Dedifferentiated amniotic fluid mesenchymal stem cell (primary cell): ENCODE results near the gene GNG8.

Experiments
- DNase-seq: peaks from one replicate; pipeline ENCODE4 v3.0.0-alpha.2; 2016; ENCODE audit errors: extremely low spot score

GNG8 gene

GRCh38 chr19:46635920-46636761 is at the start of gene GNG8:
TSS of gene GNG8 (minus strand) at chr19:46636202. CDS start at chr19:46634682, 1,520 bp downstream.
- no peak for DNase-seq

- DNase-seq = no peak
Measured at GRCh38 chr19:46685189-46685588, 49.2 kb upstream of the GNG8 start.

GRCh38 chr19:46678110-46678732 is 42.2 kb upstream of the GNG8 start:
- DNase-seq = no peak

- DNase-seq = no peak
Measured at GRCh38 chr19:46674416-46675178, 38.6 kb upstream of the GNG8 start.

GRCh38 chr19:46670813-46671212 is 34.8 kb upstream of the GNG8 start:
- DNase-seq = no peak

GRCh38 chr19:46668662-46669061 is 32.7 kb upstream of the GNG8 start:
- no peak for DNase-seq

GRCh38 chr19:46665072-46665471 is 29.1 kb upstream of the GNG8 start:
- DNase-seq = no peak

GRCh38 chr19:46661735-46662592 is 26.0 kb upstream of the GNG8 start:
- peak; percentile 91 for DNase-seq

GRCh38 chr19:46661020-46661731 is 25.2 kb upstream of the GNG8 start, which contains the start of gene DACT3:
TSS of gene DACT3 (minus strand) at chr19:46661182. CDS start at chr19:46661064, 118 bp downstream.
- DNase-seq = peak; percentile 100

- DNase-seq = no peak
Measured at GRCh38 chr19:46660551-46661019, 24.6 kb upstream of the GNG8 start.

GRCh38 chr19:46660008-46660517 is 24.1 kb upstream of the GNG8 start:
- DNase-seq = no peak

- no peak for DNase-seq
Measured at GRCh38 chr19:46659151-46660007, 23.4 kb upstream of the GNG8 start.

- DNase-seq = no peak
Measured at GRCh38 chr19:46656541-46656940, 20.5 kb upstream of the GNG8 start.

- no peak for DNase-seq
Measured at GRCh38 chr19:46654621-46655152, 18.7 kb upstream of the GNG8 start.

- DNase-seq = no peak
Measured at GRCh38 chr19:46650445-46650844, 14.4 kb upstream of the GNG8 start.

GRCh38 chr19:46648961-46649960 is 13.3 kb upstream of the GNG8 start:
- no peak for DNase-seq

- no peak for DNase-seq
Measured at GRCh38 chr19:46648060-46648960, 12.3 kb upstream of the GNG8 start.
